Measurements from ENCODE around the gene TRIM51.
"Not testable (repeated sequence)": the region's sequence is repeated elsewhere in the genome, so short reads cannot be mapped to it uniquely, and the experiment has no call there.

DNA sequence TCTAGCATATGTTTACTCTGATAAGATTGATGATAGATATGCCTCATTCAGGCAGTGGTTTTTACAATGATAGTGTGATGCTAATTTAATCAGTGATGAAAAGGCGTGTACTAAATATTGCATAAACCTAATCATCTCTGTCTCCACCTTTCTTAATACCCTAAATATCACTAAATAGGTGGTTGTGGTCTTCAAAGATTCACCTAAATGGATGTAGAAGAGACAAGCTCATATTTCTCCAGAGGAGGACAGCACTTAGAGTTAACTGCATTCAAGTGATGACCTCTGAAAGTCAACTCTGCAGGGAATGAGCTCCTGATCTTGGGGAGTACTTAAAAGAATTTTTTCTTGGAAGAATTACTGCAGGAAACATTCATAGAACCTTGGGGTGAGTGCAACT lies at the start of gene TRIM51:
- TF ChIP-seq, protein P1, sequence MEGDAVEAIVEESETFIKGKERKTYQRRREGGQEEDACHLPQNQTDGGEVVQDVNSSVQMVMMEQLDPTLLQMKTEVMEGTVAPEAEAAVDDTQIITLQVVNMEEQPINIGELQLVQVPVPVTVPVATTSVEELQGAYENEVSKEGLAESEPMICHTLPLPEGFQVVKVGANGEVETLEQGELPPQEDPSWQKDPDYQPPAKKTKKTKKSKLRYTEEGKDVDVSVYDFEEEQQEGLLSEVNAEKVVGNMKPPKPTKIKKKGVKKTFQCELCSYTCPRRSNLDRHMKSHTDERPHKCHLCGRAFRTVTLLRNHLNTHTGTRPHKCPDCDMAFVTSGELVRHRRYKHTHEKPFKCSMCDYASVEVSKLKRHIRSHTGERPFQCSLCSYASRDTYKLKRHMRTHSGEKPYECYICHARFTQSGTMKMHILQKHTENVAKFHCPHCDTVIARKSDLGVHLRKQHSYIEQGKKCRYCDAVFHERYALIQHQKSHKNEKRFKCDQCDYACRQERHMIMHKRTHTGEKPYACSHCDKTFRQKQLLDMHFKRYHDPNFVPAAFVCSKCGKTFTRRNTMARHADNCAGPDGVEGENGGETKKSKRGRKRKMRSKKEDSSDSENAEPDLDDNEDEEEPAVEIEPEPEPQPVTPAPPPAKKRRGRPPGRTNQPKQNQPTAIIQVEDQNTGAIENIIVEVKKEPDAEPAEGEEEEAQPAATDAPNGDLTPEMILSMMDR (IDR thresholded peaks at IDR 0.05; ENCODE audit: insufficient read depth, low read depth, low read length) = not testable (repeated sequence)
- TF ChIP-seq EZH2 (IDR thresholded peaks at IDR 0.05; ENCODE audit: insufficient read depth, low read length) = not testable (repeated sequence)
